GM06990 (cell line): ENCODE data around the gene SPINK9.

Experiments used
- DNase-seq: peaks from one replicate; pipeline ENCODE4 v3.0.0-alpha.2; 2011; ENCODE audit not compliant: insufficient read length; ENCODE audit errors: extremely low read depth
- H3K27me3 ChIP-seq: replicated peaks from 2 replicates; pipeline ENCODE4 v1.6.0; 2011; ENCODE audit warnings: low read length; ENCODE audit not compliant: control insufficient read depth, insufficient read depth
- H3K36me3 ChIP-seq: 2 replicates; pipeline ENCODE4 v1.5.1; 2011; ENCODE audit warnings: low read length; ENCODE audit not compliant: control insufficient read depth, insufficient read depth
- H3K4me3 ChIP-seq: replicated peaks from 2 replicates; pipeline ENCODE4 v1.5.1; 2011; ENCODE audit warnings: low read depth, mild to moderate bottlenecking, control low read depth, low read length
- CTCF ChIP-seq: IDR thresholded peaks from 2 replicates; pipeline ENCODE4 v1.5.1; 2011; ENCODE audit warnings: low read length, control low read depth, mild to moderate bottlenecking, inconsistent platforms; ENCODE audit not compliant: insufficient read depth, poor library complexity, severe bottlenecking

The SPINK9 gene

DNA sequence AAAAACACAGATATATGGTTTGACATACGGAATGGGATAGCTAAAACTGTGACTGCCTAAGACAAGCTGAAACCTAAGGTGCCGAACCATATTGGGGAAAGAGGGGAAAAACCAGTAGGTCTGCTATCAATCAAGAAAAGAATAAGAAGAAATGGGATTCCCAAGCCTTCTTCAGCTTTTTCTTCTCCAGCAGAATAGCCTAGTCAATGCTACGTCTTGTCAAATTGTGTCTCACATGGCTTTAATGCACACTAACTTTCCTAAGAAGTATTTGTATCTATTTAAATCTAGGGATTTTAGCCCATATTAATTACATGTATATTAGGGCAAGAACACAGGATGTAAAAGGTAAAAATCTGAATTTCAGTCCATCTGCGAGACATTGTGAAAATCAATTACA, 47.6 kb downstream of the SPINK9 start:
- Histone ChIP-seq H3K4me3 (peak overlapping the region; percentile 91), H3K36me3 (no peaks in the 10 kb centered on the region; the same call in none of the 2 replicates), H3K27me3 (no peaks in the 10 kb centered on the region)
- no peak for TF ChIP-seq CTCF
- DNase-seq = no peak

DNA sequence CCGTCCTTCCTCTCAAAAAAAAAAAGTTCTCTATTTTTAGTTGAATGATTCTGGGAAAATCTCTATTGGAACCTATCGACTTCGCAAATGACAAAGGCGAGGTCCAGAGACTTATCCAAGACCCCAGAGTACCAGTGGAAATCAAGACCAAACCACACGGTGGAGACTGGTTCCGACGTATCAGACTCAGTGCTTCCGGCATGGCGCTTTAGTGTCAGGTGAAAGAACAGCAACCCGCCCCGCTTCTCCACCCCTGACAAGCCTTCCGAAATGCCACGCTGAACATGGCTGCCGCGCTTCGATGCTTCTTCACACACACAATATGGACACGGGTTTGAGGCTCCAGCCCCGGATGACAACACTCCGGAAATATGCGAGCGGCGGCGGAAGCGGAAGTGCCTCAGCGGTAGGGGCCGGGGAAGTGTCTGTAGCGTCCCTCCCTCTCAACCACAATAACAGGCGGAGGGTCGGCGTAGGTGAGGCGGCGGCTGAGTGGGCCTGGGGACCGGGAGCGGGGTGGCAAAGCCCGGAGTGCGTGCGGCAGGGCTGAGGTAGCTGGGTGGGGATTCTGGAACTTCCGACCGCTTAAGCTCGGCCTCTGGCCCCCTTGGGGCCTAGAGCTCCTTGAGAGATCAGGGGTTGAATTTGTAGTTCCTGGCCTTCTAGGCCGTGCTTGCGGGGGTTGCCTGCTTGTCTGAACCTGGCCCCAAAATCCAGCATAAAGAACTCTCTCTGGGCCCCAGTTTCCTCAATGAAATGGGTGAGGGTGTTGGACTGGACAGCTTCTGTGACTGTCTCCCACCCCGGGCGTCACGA, 48.4 kb downstream of the SPINK9 start, which contains the start of gene FBXO38:
TSS of gene FBXO38 (plus strand) at position 395 of the 816 bp plus-strand sequence. CDS start 10,819 bp downstream, outside the sequence.
- peak; percentile 12 for TF ChIP-seq CTCF
- no peaks in the 10 kb centered on the region for H3K27me3 ChIP-seq
- no peaks in the 10 kb centered on the region; the same call in none of the 2 replicates for H3K36me3 ChIP-seq
- peak; percentile 93 for DNase-seq
- peak within 1 kb of the TSS; percentile 91 for H3K4me3 ChIP-seq

DNA sequence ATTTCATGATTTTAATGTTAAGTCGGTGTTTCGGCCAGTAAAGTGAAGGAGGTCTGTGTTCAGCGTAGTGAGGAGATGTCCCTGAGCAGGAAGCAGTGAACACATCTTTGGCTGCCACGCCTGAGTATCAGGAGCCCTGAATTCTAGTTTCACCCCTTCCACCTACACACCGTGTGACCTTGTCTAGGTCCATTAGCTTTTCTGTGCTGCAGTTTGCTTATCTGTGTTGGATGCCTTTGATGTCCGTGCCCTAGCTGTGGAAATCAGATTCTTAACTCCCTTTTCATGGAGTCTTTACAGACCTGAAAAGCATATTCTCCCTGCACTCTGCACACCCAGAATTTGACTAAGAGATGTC, 49.0 kb downstream of the SPINK9 start:
- no peaks in the 10 kb centered on the region for H3K27me3 ChIP-seq
- DNase-seq = no peak
- TF ChIP-seq CTCF = no peak
- peak overlapping the region; percentile 91 for H3K4me3 ChIP-seq
- H3K36me3 ChIP-seq = no peaks in the 10 kb centered on the region; the same call in none of the 2 replicates

- no peak for DNase-seq
- TF ChIP-seq CTCF = no peak
- H3K36me3 ChIP-seq = no peaks in the 10 kb centered on the region; the same call in none of the 2 replicates
- H3K27me3 ChIP-seq = no peaks in the 10 kb centered on the region
- peak overlapping the region; percentile 91 for H3K4me3 ChIP-seq
Measured at GRCh38 chr5:148385094-148385493, 49.7 kb downstream of the SPINK9 start.

GRCh38 chr5:148386041-148386440, 50.7 kb downstream of the SPINK9 start:
- Histone ChIP-seq H3K36me3 (no peaks in the 10 kb centered on the region; the same call in none of the 2 replicates), H3K27me3 (no peaks in the 10 kb centered on the region), H3K4me3 (no peak overlapping the region)
- DNase-seq = no peak
- no peak for TF ChIP-seq CTCF

GRCh38 chr5:148387325-148387724, 52.0 kb downstream of the SPINK9 start:
- no peak for DNase-seq
- no peaks in the 10 kb centered on the region; the same call in none of the 2 replicates for H3K36me3 ChIP-seq
- H3K27me3 ChIP-seq = no peaks in the 10 kb centered on the region
- H3K4me3 ChIP-seq = no peak overlapping the region
- no peak for TF ChIP-seq CTCF
